ENCODE measurements around the gene CCDC185.

DNA sequence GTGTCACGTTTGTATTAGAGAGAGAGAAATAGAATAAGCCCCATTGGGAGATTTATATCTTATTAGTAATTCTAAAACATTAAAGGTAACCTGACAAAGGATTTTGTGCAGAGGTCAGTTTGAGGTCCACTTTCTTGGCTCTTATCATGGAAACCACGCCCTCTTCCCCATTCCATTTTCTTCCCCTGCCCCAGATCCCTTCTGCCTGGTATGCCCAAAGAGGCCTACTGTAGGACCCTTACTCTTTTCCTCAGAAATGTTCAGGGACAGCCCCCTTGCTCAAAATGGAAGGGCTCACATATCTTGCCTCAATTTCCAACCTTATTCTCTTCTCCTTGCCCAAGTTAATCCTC lies 9.6 kb downstream of the CCDC185 start:
- TF ChIP-seq TAF1 (IDR thresholded peaks at IDR 0.05; ENCODE audit: low read depth, low read length) (no peak), POLR2AphosphoS5 (IDR thresholded peaks at IDR 0.05; ENCODE audit: low read depth, low read length) (no peak), POLR2A (IDR thresholded peaks at IDR 0.05; ENCODE audit: low read depth, low read length) (no peak), SPI1 (IDR thresholded peaks at IDR 0.05; ENCODE audit: low read depth, low read length) (no peak), POU2F2 (IDR thresholded peaks at IDR 0.05; ENCODE audit: low read depth, low read length) (no peak), PAX5 (IDR thresholded peaks at IDR 0.05; ENCODE audit: insufficient read depth, low read length, severe bottlenecking) (no peak)
